ENCODE data around the gene TNFRSF1B.

TNFRSF1B gene

GRCh38 chr1:12146343-12147112 lies 20.3 kb upstream of the TNFRSF1B start:
- no peak overlapping the region for H3K4me3 ChIP-seq (ENCODE audit: low read depth, low read length)
- no peak for DNase-seq (ENCODE audit: low read depth)
- TF ChIP-seq CTCF (IDR thresholded peaks at IDR 0.05; ENCODE audit: control insufficient read depth, extremely low read depth, insufficient read depth): no peak

GRCh38 chr1:12147201-12147701 lies 19.5 kb upstream of the TNFRSF1B start:
- no peak for TF ChIP-seq CTCF (IDR thresholded peaks at IDR 0.05; ENCODE audit: control insufficient read depth, extremely low read depth, insufficient read depth)
- H3K4me3 ChIP-seq (ENCODE audit: low read depth, low read length): no peak overlapping the region
- DNase-seq (ENCODE audit: low read depth): no peak

- no peak for DNase-seq (ENCODE audit: low read depth)
- no peak overlapping the region for H3K4me3 ChIP-seq (ENCODE audit: low read depth, low read length)
- TF ChIP-seq CTCF (IDR thresholded peaks at IDR 0.05; ENCODE audit: control insufficient read depth, extremely low read depth, insufficient read depth): no peak
Measured at GRCh38 chr1:12148160-12148957, 18.4 kb upstream of the TNFRSF1B start.

GRCh38 chr1:12148958-12149790 lies 17.6 kb upstream of the TNFRSF1B start:
- no peak for TF ChIP-seq CTCF (IDR thresholded peaks at IDR 0.05; ENCODE audit: control insufficient read depth, extremely low read depth, insufficient read depth)
- H3K4me3 ChIP-seq (ENCODE audit: low read depth, low read length): no peak overlapping the region
- DNase-seq (ENCODE audit: low read depth): no peak

- no peak overlapping the region for H3K4me3 ChIP-seq (ENCODE audit: low read depth, low read length)
Measured at GRCh38 chr1:12149791-12150175, 17.0 kb upstream of the TNFRSF1B start.

More at GRCh38 chr1:12149791-12150175, 17.0 kb upstream of the TNFRSF1B start:
- TF ChIP-seq CTCF (IDR thresholded peaks at IDR 0.05; ENCODE audit: control insufficient read depth, extremely low read depth, insufficient read depth): no peak
- no peak for DNase-seq (ENCODE audit: low read depth)

Data from LNCaP clone FGC (cell line).